Fibroblast of upper back skin (primary cell): ENCODE measurements around the gene CCDC88C.

Experiments used
- DNase-seq: peaks from one replicate; pipeline ENCODE4 v3.0.0-alpha.2; 2013

CCDC88C gene

DNA sequence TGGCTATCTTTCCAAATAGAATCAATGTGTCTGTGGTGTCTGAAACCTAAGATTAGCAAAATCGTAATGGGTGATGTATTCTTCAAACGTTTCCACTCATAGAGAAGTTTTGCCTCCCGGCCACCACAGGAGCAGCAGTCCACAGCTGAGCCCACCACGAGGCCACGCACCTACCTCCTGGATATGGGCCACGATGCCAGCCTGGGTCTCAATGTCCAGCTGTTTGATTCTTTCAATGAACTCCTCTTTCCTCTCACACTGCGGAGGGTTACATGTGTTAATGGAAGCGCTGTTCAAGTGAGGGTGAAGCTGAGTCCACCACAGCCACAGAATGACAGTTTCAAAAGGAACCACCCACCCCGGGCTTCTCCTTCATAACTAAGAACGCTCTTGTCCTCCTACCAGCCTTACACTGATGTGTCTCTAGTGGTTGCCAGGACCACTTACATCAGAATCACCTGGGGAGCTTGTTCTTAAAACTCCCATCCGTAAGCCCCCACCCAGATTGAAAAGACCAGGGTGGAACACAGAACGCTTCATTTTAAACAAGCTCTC is 75.3 kb downstream of the CCDC88C start:
- DNase-seq, result no peak

DNA sequence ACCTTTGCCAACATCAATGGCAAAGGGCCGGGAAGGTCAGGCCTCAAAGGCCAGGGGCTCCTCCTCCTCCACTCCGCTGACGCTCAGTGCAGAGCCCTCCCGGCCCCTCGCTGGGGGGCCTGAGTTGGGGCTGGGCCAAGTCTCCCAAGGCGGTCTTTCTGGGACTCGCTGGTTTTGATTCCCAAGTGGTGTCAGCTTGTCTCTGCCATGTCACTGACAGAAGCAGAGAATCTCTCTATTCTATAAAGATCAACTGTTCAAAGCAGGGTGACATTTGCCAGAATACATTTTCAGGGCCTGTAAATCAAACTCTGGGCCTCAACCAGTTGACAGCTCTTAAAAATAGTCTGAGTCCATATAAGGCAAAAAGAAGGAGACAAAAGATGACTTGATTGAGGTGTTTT is 75.9 kb downstream of the CCDC88C start:
- no peak for DNase-seq

DNA sequence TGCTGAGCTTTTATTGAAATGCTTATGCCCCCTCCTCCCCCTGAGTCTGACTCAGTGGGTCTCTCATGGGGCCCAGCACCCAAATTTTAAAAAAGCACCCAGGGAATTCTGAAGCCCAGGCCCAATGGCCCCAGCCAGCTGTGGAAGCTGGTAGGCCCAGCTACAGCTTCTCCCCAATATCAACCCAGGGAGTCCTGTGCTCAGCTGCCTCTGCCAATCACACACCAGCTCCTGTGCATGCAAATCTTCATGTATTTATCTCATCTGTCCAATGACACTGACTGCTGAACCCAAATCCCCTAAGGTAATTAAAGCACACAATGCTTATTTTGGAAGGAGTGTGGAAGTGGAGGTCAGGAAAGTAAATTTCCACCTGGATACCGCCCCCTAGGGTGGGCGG is 76.3 kb downstream of the CCDC88C start:
- DNase-seq, result no peak

DNA sequence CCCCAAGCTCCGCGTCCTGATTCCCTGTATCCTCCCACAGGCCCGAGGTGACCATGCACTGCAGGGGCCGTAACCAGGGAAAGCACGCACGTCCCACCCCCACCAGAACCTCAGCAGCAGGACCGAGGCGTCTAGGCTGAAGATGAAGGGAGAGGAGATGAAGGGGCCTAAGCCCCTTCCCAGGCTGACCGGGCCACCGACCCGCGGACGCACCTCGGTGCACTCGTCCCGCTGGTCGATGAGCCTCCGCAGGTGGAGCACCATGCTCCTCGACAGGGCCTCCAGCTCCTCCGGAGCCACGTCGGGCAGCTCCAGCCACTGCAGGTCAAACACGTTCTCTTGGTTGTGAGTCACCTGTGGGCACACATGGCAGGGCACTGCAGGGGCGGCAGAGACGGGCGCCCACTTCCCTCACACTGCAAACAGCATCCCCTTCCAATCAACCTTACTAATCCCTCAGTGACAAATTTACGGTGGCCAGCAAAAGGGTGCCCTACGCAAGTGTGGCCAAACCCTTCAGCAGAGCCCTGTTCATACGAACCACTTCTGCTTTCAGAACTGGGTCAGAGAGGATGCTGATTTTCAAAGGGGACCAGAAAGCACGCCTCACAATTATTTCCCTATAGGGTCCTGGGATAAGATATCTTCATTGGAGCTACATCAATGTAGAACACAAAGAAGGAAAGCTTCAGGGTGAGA is 77.8 kb downstream of the CCDC88C start:
- DNase-seq, result no peak

- no peak for DNase-seq
Observed at GRCh38 chr14:91339076-91339475, 78.5 kb downstream of the CCDC88C start.

GRCh38 chr14:91338379-91338778 is 79.2 kb downstream of the CCDC88C start:
- DNase-seq, result no peak

- DNase-seq, result no peak
Observed at GRCh38 chr14:91337699-91338335, 79.8 kb downstream of the CCDC88C start.

DNA sequence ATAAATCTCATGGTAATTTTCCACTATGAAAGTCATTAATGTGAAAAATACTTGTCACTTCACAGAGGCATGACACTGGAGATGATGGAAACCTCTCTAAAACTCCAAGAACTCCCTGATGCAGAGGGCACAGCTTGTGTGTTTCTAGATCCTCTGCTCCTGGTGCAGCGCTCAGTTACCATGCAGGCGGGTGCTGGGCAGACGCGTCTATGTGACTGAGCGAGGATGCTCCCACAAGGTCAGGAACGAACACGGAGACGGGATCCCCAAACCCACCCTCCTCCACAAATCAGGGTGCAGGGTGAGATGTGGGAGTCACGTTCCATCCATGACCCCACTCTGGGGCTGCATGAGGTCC is 81.5 kb downstream of the CCDC88C start:
- DNase-seq, result no peak

- DNase-seq, result no peak
Observed at GRCh38 chr14:91335191-91336092, 82.2 kb downstream of the CCDC88C start.

GRCh38 chr14:91333650-91334039 is 84.0 kb downstream of the CCDC88C start:
- no peak for DNase-seq

DNA sequence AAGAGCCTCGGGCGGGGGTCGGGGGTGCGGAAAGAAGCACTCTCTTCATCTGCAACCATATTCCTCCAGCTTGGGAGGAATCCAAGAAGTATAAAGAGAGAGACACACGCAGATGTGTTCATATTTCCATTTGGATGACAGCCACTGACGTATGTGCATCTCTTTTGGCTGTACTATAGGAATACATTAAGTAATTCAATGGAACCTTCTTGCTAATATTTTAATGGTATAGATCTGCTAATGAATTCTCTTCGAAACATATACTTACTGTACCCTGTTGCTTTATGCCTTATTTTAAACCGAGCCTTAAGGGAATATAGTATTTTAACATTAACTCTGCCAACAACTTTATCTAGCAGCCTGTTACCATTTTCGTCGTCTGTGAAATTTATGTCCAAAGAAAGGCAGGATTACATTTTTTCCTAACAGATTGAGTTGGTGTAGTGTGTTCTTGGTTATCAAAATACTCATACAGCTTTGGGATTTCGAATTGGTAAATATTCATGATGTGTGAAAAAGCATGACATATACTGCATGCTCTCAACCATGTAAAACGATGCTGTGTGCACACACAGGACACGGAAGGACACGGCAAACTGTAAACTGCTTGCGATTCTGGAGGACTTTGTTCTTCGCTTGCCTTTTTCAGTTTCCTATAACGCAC is 84.5 kb downstream of the CCDC88C start:
- peak; percentile 11 for DNase-seq

DNA sequence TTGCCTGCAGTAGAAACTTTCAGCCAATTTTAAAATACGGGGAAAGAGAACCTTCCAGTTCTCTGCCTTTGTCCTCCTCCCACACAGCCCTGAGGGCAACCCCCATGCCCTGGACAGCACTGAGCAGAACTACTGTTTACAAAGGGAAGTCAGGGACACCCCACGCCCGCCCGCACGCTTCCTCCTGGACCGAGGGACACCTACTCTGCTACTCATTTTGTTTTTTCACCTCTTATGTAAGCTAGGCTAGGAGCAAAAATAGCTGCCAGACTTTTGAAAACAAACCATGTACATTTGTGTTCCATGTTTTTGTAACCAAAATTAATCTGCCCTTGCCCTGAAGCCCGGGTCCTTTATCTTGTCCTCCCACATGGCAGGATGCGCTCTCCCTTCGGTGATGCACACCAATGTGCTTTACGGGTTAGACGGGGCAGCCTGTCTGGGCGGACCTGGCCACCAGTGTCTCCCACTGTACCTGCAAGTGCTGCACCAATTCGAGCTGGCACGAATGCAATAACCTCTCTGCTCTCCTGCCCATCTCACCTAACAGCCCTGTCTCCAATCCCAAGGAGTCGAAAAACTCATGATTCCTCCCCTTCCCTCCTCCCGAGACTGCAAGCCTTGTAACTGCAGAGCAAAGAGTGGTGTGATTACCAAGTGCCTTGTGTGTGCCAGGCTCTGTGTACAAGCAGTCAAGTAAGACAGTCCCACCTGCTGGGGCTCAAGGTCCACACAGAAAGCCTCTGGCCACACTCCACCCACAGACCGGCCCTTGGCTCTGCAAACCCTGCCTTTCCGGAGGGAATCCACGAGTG is 85.2 kb downstream of the CCDC88C start:
- no peak for DNase-seq

DNA sequence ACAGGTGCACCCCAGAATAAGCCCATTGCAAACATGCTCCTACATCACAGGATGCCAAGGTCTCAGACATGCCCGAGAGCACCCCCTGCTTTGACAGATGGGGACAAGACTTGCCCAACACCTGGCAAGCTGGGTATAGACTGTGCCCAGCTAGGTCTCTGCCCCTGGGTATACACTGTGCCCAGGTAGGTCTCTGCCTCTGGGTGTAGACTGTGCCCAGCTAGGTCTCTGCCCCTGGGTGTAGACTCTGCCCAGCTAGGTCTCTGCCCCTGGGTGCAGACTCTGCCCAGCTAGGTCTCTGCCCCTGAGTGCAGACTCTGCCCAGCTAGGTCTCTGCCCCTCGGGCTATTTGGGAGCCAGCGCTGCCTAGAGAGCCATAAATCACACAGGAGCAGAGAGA is 85.9 kb downstream of the CCDC88C start:
- DNase-seq, result no peak

GRCh38 chr14:91330856-91331255 is 86.8 kb downstream of the CCDC88C start:
- no peak for DNase-seq

- DNase-seq, result no peak
Observed at GRCh38 chr14:91330096-91330696, 87.4 kb downstream of the CCDC88C start.

- no peak for DNase-seq
Observed at GRCh38 chr14:91329486-91330014, 88.1 kb downstream of the CCDC88C start.

GRCh38 chr14:91328313-91329050 is 89.1 kb downstream of the CCDC88C start:
- DNase-seq, result no peak

GRCh38 chr14:91327661-91328312 is 89.8 kb downstream of the CCDC88C start:
- DNase-seq, result no peak

DNA sequence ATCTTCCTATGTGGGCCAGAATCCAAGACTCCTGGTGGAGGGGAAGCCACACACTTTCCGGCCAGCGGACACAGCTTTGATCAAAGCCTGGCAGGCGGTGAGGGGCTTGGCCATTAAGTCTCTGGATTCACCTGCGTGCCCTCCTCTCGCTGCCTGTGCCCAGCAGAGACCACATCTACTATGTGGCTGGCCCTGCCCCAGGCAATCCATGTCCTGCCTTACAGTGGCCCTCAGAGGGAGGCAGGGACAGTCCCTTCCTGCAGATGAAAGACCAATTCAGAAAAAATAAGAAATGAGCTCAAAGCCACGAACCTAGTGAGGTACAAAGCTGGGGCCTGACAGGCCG is 90.4 kb downstream of the CCDC88C start:
- DNase-seq, result no peak
